Activated naive CD4-positive, alpha-beta T cell treated with anti-CD3 and anti-CD28 coated beads, Interleukin-2, amount 50 U/mL, for 72 hours (primary cell): Measurements from ENCODE around the gene PDE11A. TPM values are rescaled to one million over a fixed set of nuclear protein-coding genes. Genes with fewer than 3 reads are reported as not detected.
"Not testable (repeated sequence)": the region's sequence is repeated elsewhere in the genome, so short reads cannot be mapped to it uniquely, and the experiment has no call there.

Source experiments
- ATAC-seq, 2 donors: fragments of 150-1000 bp; cut with Tn5 transposase; 2 replicates each; pipeline ENCODE4 v1.10.0; 2021; ENCODE audit warnings: mild to moderate bottlenecking in 2 of 2, moderate library complexity in 2 of 2
- DNase-seq, 2 donors: peaks; one replicate each; pipeline ENCODE4 v3.0.0; 2021 to 2022; ENCODE audit warnings: low spot score in 2 of 2
- H3K27ac Mint-ChIP-seq, 2 donors: one replicate each; pipeline ENCODE4 v1.8.0; 2022; ENCODE audit warnings: mild to moderate bottlenecking in 2 of 2, mixed read lengths in 2 of 2
- H3K36me3 Mint-ChIP-seq, 2 donors: one replicate each; pipeline ENCODE4 v1.8.0; 2022; ENCODE audit warnings: mixed read lengths in 2 of 2
- H3K9me3 Mint-ChIP-seq, 2 donors: one replicate each; pipeline ENCODE4 v1.8.0; 2022; ENCODE audit warnings: mixed read lengths in 2 of 2
- total RNA-seq, 2 donors: library from RNA; stranded (reverse); gene quantifications; one replicate each; pipeline ENCODE4 v1.2.3, GENCODE V29; 2022

PDE11A gene
- total RNA-seq, 2 donors from 2014 or later = not detected

GRCh38 chr2:177842243-177842642 lies 230.3 kb downstream of the PDE11A start:
- Mint-ChIP-seq H3K27ac (no peak overlapping the region), H3K36me3 (peaks cover 6% of the 10 kb centered on the region in 2 donors), H3K9me3 (peaks cover 3 to 6% of the 10 kb centered on the region in 2 donors)
- ATAC-seq = no peak
- DNase-seq = no peak

GRCh38 chr2:177835418-177836204 lies 237.0 kb downstream of the PDE11A start:
- not testable (repeated sequence) for DNase-seq, ATAC-seq, H3K27ac Mint-ChIP-seq
- Mint-ChIP-seq H3K9me3 (peaks cover 3 to 12% of the 10 kb centered on the region in 2 donors), H3K36me3 (peaks cover 7 to 15% of the 10 kb centered on the region in 2 donors)

GRCh38 chr2:177832611-177833433 lies 239.8 kb downstream of the PDE11A start:
- Mint-ChIP-seq H3K27ac (no peak overlapping the region), H3K9me3 (peaks cover 3 to 12% of the 10 kb centered on the region in 2 donors), H3K36me3 (peaks cover 6 to 14% of the 10 kb centered on the region in 2 donors)
- ATAC-seq = no peak
- DNase-seq = no peak

- Mint-ChIP-seq H3K9me3 (no peaks in the 10 kb centered on the region), H3K36me3 (no peaks in the 10 kb centered on the region), H3K27ac (no peak overlapping the region)
- ATAC-seq (no peak), DNase-seq (no peak)
Measured at GRCh38 chr2:177830881-177831386, 241.6 kb downstream of the PDE11A start.

GRCh38 chr2:177828557-177828956 lies 244.0 kb downstream of the PDE11A start:
- no peak overlapping the region for H3K27ac Mint-ChIP-seq

GRCh38 chr2:177826897-177827296 lies 245.7 kb downstream of the PDE11A start:
- ATAC-seq (no peak), DNase-seq (no peak)
- no peaks in the 10 kb centered on the region for H3K9me3 Mint-ChIP-seq
- no peak overlapping the region for H3K27ac Mint-ChIP-seq
- no peaks in the 10 kb centered on the region for H3K36me3 Mint-ChIP-seq

More at GRCh38 chr2:177828557-177828956, 244.0 kb downstream of the PDE11A start:
- Mint-ChIP-seq H3K9me3 (no peaks in the 10 kb centered on the region), H3K36me3 (no peaks in the 10 kb centered on the region)
- no peak for DNase-seq
- no peak for ATAC-seq

GRCh38 chr2:177822941-177823340 lies 249.6 kb downstream of the PDE11A start:
- no peaks in the 10 kb centered on the region for H3K9me3 Mint-ChIP-seq
- ATAC-seq (no peak), DNase-seq (no peak)
- H3K36me3 Mint-ChIP-seq = no peaks in the 10 kb centered on the region
- no peak overlapping the region for H3K27ac Mint-ChIP-seq

- H3K36me3 Mint-ChIP-seq = no peaks in the 10 kb centered on the region
- no peaks in the 10 kb centered on the region for H3K9me3 Mint-ChIP-seq
- H3K27ac Mint-ChIP-seq = no peak overlapping the region
- DNase-seq (no peak), ATAC-seq (no peak)
Measured at GRCh38 chr2:177818412-177818811, 254.2 kb downstream of the PDE11A start.

GRCh38 chr2:177817300-177817699 lies 255.3 kb downstream of the PDE11A start:
- ATAC-seq (no peak), DNase-seq (no peak)
- H3K27ac Mint-ChIP-seq = no peak overlapping the region
- H3K36me3 Mint-ChIP-seq = no peaks in the 10 kb centered on the region
- H3K9me3 Mint-ChIP-seq = no peaks in the 10 kb centered on the region

GRCh38 chr2:177816766-177817165 lies 255.8 kb downstream of the PDE11A start:
- DNase-seq (no peak), ATAC-seq (no peak)
- Mint-ChIP-seq H3K9me3 (no peaks in the 10 kb centered on the region), H3K27ac (no peak overlapping the region), H3K36me3 (no peaks in the 10 kb centered on the region)

GRCh38 chr2:177812713-177813396 lies 259.7 kb downstream of the PDE11A start:
- Mint-ChIP-seq H3K36me3 (no peaks in the 10 kb centered on the region), H3K9me3 (no peaks in the 10 kb centered on the region), H3K27ac (no peak overlapping the region)
- DNase-seq = no peak
- no peak for ATAC-seq

- Mint-ChIP-seq H3K9me3 (no peaks in the 10 kb centered on the region), H3K36me3 (no peaks in the 10 kb centered on the region), H3K27ac (no peak overlapping the region)
- ATAC-seq (no peak), DNase-seq (no peak)
Measured at GRCh38 chr2:177810906-177811305, 261.7 kb downstream of the PDE11A start.

- no peak for DNase-seq
- no peak for ATAC-seq
- H3K36me3 Mint-ChIP-seq = no peaks in the 10 kb centered on the region
- no peak overlapping the region for H3K27ac Mint-ChIP-seq
- no peaks in the 10 kb centered on the region for H3K9me3 Mint-ChIP-seq
Measured at GRCh38 chr2:177808984-177809809, 263.4 kb downstream of the PDE11A start.

- Mint-ChIP-seq H3K9me3 (no peaks in the 10 kb centered on the region), H3K36me3 (no peaks in the 10 kb centered on the region), H3K27ac (no peak overlapping the region)
- DNase-seq (no peak), ATAC-seq (no peak)
Measured at GRCh38 chr2:177806025-177806424, 266.6 kb downstream of the PDE11A start.

- H3K9me3 Mint-ChIP-seq = no peaks in the 10 kb centered on the region
- ATAC-seq = no peak
- no peaks in the 10 kb centered on the region for H3K36me3 Mint-ChIP-seq
- no peak overlapping the region for H3K27ac Mint-ChIP-seq
- DNase-seq = no peak
Measured at GRCh38 chr2:177799531-177799930, 273.0 kb downstream of the PDE11A start.

- Mint-ChIP-seq H3K27ac (no peak overlapping the region), H3K9me3 (no peaks in the 10 kb centered on the region), H3K36me3 (no peaks in the 10 kb centered on the region)
- DNase-seq (no peak), ATAC-seq (no peak)
Measured at GRCh38 chr2:177797808-177798207, 274.8 kb downstream of the PDE11A start.
